Astrocyte (in vitro differentiated cells and primary cell): ENCODE results near the gene ALLC.
"Not testable (repeated sequence)": the region's sequence is repeated elsewhere in the genome, so short reads cannot be mapped to it uniquely, and the experiment has no call there.

ENCODE experiments used
- EZH2 ChIP-seq: IDR thresholded peaks from 2 replicates; pipeline ENCODE4 v1.6.1; 2012; ENCODE audit warnings: mild to moderate bottlenecking, low read length, inconsistent platforms; ENCODE audit not compliant: insufficient read depth
- TF ChIP-seq, protein P1 (sequence below): IDR thresholded peaks from 2 replicates; pipeline ENCODE4 v1.5.1; 2011; ENCODE audit warnings: low read depth, mild to moderate bottlenecking, inconsistent platforms, low read length, moderate library complexity; ENCODE audit not compliant: insufficient read depth

DNA sequence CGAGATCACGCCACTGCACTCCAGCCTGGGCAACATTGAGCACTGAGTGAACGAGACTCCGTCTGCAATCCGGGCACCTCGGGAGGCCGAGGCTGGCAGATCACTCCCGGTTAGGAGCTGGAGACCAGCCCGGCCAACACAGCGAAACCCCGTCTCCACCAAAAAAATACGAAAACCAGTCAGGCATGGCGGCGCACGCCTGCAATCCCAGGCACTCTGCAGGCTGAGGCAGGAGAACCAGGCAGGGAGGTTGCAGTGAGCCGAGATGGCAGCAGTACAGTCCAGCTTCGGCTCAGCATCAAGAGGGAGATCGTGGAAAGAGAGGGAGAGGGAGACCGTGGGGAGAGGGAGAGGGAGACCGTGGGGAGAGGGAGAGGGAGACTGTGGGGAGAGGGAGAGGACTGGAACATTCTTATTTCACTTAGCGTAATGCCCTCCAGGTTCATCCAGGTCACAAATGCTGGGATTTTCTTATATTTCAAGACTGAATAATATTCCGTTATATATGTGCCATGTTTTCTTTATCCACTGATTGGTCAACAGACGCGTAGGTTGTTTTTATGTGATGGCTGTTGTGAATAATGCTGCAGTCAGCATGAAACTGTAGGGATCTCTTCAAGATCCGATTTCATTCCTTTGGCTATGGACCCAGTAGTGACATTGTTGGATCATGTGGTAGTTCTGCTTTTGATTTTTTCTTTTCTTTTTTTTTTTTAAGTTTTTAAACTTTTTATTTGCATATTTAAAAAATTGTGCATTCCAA, 41.4 kb upstream of the ALLC start:
- TF ChIP-seq, protein P1, sequence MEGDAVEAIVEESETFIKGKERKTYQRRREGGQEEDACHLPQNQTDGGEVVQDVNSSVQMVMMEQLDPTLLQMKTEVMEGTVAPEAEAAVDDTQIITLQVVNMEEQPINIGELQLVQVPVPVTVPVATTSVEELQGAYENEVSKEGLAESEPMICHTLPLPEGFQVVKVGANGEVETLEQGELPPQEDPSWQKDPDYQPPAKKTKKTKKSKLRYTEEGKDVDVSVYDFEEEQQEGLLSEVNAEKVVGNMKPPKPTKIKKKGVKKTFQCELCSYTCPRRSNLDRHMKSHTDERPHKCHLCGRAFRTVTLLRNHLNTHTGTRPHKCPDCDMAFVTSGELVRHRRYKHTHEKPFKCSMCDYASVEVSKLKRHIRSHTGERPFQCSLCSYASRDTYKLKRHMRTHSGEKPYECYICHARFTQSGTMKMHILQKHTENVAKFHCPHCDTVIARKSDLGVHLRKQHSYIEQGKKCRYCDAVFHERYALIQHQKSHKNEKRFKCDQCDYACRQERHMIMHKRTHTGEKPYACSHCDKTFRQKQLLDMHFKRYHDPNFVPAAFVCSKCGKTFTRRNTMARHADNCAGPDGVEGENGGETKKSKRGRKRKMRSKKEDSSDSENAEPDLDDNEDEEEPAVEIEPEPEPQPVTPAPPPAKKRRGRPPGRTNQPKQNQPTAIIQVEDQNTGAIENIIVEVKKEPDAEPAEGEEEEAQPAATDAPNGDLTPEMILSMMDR: not testable (repeated sequence)
- not testable (repeated sequence) for TF ChIP-seq EZH2
